ENCODE measurements around the gene TLE7. TPM values are rescaled to one million over a fixed set of nuclear protein-coding genes. Genes with fewer than 3 reads are reported as not detected.

Gene TLE7
- total RNA-seq, 1 donor from 2014 or later = not detected

DNA sequence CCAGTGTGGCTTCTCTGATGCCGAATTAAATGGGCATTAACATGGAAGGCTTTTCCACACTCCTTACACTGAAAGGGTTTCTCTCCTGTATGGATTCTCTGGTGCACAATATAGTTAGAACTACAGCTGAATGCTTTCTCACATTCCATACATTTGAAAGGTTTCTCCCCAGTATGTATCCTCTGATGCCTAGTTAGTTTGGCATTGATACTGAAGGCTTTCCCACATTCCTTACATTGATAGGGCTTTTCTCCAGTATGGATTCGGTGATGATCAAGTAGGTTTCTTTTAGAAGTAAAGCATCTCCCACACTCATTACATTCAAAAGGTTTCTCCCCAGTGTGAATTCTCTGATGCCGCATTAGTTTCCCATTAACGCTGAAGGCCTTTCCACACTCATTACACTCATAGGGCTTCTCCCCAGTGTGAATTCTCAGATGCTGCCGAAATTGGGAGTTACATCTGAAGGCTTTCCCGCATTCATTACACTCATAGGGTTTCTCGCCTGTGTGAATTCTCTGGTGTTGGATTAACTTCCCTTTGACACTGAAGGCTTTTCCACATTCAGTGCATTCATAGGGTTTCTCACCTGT is 6.5 kb upstream of the TLE7 start:
- DNase-seq (ENCODE audit: low spot score) = no peak

DNA sequence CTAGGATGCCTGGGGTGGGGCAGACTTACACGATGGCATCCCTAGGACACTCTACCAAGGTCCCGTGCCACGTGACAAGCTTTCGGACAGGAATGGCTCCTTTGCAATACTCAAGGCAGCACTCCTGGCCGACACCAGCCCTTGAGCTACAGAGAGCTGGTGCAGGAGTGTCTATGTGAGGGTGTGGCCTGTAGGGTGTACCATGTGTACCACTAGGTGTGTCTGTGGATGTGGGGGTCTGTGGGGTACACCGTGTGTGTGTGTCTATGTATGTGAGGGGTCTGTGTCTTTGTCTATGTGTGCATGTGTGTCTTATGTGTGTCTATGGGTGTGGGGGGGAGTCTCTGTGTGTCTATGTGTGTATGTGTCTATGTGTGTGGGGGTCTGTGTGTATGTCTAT is 1.9 kb upstream of the TLE7 start:
- no peak for DNase-seq (ENCODE audit: low spot score)

DNA sequence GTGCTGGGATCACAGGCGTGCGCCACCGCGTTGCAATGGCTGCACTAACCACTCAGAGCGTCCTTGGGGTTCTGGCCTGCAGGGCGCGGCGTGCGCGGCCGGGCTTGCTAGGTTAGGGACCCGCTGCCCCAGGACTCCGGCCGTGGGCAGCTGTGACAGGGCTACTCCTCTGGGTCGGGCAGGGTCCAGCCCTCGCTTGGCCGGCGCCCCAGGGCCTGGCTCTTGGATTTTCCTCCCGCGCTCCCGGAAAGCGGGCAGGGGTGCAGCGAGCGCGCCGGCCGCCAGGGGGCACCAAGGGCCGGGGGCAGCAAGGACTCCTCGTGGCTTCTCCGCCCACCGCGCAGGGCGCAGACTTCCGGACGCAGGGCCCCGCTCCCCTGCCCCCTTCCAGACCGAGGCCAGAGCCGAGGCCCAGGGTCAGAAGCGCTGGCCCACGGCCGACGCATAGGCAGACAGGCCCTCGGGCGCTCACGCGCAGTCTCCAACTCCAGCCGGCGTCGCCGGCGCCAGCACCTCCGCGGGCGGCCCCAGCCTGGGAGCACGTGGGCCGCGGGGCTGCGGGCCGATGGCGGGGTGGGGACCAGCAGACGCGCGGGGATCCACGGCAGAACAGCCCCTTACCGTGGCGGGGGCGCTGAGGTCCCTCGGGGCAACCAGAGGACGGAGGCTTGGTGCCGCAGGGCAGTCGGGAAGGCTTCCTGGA is 355 bp downstream of the TLE7 start:
- DNase-seq (ENCODE audit: low spot score) = no peak

DNA sequence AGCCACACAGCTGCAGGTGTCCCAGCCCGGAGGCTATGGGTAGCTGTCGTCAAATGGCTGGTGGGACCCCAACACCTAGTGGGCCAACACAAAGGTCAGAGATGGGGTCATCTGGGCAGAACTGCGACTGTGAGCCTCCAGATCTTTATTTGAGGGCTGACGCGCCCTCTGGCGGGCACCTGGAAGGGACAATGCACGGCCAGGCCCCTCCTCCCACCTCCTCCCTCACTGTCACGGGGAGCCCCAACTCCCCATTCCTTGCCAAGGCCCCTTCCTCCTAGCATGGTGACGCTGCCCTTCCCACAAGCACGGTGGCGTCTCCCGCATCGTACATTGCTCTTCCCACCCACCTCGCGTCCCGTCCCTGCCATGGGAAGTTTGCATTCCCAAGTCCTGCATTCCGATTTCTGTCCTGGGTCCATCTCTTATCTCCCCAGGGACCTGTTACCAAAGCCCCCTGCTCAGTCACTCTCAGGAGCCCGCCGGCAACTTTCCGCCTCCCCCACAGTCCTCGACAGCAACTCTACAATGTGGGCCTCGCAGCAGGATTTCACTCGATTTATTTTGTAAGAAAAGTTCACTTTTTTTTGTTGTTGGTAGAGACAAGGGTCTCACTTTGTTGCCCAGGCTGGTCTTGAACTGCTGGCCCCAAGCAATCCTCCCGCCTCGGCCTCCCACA is 1.0 kb downstream of the TLE7 start:
- no peak for DNase-seq (ENCODE audit: low spot score)

DNA sequence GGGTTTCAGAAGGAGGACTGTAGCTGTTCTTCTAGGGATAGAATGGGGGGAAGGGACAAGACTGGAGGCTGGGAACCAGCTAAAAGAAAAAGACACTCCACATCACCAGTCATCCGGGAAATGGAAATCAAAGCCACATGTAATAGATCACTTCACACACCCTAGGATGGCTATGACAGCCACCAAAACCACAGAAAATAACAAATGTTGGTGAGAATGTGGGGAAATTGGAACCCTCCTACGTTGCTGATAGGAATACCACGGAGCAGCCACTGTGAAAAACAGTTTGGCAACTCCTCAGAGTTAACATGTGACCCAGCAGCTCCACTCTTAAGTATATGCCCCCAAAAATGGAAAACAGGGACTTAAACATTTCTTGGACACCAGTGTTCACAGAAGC is 2.3 kb downstream of the TLE7 start:
- no peak for DNase-seq (ENCODE audit: low spot score)

DNA sequence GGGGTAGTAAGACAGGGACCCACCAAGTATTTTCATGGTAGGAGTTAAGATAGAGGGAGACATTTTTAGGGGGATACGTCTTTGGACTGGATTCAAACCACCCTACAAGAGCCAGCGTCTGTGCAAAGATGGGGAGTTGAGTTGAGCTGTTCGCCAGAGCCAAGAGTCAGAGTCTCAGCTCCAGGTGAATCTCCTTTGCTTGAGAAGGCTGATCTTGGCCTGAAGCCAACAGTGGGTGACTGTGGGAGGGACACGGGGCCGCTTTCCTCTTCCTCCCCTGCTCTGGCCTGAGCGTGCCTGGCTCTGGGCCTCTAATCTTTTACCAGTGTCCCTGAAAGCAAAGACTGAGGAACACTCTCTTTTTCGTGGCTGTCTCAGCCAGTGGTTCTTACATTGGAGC is 5.4 kb downstream of the TLE7 start:
- no peak for DNase-seq (ENCODE audit: low spot score)

DNA sequence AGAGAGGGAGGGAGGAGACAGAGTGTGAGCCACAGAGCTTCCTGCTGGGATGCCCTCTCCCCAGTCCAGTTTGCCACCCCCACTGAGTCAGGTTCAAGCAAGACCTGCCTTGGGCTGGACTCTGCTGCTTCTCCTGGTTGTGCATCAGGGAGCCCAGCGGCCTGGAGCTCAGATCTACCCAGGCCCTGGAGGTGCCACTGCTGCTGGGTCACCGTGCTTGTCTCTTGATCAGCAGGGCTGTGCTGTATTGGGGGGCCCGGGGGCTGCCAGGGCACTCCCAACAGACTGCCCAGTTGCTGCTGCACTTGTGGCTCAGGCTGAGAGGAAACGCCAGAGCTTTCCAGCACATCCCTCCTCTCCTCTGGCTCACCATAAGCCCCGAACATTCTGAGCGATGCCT is 8.9 kb downstream of the TLE7 start:
- DNase-seq (ENCODE audit: low spot score) = no peak

DNA sequence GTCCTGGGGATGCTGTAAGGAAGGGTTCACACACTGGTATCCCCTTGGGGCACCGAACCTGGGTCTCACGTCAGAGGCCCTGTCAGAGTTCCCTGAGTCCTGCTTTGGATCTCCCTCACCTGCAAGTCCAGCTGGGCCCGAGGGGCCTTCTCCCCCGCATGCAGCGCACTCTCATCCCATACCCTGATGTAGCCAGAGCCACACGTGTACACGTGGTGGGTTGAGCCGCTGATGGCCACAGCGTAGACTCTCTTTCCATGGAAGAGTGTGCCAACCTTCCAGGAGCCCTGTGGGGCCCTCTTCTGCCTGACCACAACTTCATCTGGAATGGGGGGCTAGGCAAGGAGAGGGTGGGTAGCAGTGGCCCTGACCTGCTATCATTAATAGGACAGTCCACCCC is 9.9 kb downstream of the TLE7 start:
- no peak for DNase-seq (ENCODE audit: low spot score)

DNA sequence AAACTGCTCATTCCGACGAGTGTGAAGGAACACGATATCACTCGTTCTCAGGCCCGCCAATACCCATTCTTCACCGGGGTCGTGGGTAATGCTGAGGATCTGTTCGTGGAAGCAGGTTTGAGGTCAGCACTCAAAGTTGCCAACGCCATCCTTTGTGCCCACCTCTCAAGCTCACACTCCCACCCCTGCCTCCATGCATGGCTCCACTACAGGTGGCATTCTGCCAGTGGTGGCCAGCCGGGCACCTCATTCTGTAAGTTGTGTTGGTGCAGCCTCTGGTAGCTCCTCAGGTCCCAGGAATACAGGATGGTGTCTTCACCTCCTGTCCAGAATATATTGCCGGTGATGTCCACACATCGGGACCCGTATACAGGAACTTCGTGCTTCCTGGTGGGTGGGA is 10.7 kb downstream of the TLE7 start:
- DNase-seq (ENCODE audit: low spot score) = no peak

DNA sequence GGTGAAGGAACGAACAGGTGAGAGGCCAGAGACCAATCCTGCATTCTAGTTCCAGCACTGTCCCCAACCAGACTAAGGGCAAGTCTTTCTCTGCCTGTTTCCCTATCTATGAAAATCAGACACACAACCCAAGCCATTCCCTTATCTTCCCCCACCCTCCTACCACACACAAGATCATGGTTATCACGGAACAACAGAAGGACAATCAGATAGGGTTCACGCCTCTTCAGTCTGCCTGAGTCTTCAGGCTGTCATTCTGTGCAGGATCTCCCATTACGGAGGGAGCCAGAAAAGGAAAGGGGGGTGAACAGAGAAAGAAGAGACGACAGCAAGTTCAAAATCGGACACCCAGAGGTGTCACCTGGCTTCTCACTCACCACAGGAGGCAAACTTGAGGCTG is 11.1 kb downstream of the TLE7 start:
- DNase-seq (ENCODE audit: low spot score) = no peak

DNA sequence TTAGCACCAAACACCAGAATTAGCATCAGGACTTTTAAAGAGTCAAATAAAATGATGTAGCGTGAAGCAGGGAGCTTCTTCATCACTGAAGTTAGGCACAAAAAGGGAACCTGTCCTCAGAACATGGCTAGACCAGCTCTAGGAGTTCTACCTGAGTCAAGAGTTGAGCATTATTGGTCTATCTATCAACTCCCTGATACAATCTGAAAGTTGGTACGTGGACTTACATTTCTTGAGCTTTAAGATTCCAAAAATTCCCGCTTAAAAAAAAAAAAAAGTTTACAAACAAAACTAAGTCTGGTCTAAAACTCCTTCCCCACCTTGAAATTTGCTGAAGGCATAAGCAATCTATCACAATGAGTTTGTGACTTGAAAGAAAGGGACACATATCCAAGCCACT is 12.3 kb downstream of the TLE7 start:
- DNase-seq (ENCODE audit: low spot score) = no peak

DNA sequence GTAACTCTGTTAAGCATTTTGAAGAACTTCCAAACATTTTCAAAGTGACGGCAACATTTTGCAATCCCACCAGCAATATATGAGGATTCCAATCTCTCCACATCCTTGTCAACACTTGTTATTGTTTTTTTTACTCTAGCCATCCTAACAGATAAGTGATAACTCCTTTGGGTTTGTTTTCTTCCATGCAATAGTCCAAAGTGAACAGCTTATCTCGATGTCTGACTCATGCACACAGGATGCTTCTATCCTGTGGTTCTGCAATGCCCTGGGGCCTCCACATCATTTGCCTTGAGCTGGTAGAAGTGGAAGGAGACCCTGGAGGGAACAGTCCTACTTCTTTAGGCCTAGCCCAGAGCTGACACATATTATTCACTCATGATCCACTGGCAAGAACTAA is 13.0 kb downstream of the TLE7 start:
- no peak for DNase-seq (ENCODE audit: low spot score)

DNA sequence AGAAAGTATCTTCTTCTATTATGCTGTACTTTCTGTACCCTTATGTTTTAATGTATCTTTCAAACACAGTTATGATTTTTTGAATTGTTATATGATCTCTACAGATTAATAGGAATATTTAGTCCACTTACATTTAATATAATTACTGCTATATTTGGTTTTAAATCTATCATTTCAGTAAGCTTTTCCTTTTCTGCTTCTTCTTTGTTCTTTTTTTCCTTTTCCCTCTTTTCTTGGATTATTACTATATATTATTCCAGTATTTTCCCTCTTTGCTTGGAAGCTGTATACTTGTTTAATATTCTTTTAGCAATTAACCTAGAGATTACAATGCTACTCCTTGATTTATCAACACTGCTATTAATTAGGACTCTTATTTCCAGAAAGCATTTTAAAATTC is 13.5 kb downstream of the TLE7 start:
- DNase-seq (ENCODE audit: low spot score) = no peak

DNA sequence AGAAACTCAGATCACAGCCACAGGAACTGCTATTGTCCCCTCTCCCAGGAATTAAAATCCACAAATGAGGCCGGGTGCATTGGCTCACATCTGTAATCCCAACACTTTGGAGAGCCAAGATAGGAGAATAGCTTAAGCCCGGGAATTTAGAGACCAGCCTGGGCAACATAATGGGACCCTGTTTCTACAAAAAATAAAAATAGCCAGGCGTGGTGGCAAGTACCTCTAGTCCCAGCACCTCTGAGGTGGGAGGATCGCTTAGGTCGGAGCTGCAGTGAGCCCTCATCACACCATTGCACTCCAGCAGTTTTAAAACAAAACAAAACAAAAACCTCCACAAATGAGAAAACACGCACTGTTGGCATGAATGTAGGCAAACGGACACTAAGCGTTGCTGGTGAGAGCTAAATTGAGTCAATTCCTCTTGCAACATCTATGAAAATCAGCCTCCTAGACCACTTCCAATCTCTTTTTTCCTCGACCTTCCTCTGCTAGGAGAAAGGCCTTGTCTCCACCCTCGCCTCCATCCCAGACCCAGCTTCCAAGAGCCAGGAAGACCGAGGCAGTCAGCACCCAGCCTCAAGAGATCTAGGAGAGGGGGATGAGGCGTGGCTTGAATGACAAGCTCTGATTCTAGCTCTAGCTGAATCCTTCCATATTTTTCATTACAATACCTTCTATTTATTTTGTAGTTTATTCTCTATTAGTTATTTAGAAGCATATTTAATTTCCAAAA is 14.8 kb downstream of the TLE7 start:
- DNase-seq (ENCODE audit: low spot score) = no peak

DNA sequence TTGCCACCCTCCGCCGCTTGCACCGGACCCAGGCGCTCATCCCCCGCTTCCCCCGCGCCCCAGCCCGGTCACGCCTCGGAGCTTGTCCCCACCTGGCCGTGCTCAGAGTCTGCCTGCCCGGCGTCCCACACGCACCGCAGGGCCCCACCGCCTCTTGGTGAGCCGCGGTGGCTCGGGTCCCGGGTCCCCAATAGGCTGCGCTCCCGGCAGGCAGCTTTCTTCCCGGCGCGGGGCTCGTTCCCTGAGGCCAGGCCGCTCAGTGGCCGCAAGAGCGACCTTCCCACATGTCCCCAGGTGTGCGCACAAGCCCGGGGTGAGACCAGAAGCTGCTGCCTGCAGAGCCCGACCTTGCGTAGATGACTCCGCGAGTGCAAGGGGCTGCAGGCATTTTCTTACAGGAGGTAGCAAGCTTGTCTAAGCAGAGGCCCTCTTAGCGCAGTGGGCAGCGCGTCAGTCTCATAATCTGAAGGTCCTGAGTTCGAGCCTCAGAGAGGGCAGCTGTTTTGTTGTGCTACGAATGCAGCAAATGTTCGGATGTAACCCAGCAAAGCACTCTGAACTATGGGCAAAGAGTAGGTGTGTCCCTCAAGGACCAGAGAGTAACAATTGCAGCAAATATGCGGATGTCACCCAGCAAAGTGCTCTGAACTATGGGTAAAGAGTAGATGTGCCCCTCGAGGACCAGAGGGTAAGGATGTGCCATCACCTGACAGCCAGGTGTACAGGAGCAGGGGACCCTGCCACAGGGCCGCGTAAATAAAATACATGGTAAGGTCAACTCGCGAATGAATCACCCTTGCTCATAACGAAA is 15.6 kb downstream of the TLE7 start:
- DNase-seq (ENCODE audit: low spot score) = peak; percentile 2

DNA sequence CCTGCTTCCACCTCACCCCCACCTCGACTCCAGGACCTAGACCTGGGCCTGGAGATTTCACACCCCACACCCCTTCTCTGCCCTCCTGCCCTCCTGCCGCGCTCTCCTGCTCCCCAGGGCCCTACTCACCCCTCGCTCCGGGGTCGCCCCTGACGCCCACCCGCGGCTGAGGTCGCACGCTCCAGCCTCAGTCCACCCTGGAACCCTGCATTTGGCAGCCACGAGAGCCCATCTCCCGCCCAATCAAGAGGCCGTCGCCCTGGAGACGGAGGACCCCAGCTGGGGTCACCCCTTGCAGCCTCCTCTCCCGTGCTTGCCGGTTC is 16.1 kb downstream of the TLE7 start:
- no peak for DNase-seq (ENCODE audit: low spot score)

DNA sequence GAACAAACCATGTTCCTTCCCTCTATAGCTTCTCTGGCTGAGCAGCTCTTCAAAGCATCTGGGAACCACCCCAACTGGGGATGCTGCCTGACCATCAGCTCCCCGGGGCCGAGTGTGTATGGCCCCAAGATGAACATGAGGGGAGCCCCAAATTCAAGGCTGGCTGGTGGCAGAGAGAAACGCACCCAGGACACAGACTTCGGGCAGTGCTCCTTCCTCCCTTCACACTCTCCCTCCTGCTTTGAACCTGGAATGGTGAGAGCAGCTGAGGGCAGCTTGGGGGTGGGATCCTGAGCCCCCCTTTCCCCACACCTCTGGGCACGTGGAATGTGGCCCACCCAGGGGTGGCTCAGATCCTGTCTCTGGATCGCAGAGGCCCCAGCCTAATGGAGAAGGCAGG is 17.2 kb downstream of the TLE7 start:
- DNase-seq (ENCODE audit: low spot score) = no peak

DNA sequence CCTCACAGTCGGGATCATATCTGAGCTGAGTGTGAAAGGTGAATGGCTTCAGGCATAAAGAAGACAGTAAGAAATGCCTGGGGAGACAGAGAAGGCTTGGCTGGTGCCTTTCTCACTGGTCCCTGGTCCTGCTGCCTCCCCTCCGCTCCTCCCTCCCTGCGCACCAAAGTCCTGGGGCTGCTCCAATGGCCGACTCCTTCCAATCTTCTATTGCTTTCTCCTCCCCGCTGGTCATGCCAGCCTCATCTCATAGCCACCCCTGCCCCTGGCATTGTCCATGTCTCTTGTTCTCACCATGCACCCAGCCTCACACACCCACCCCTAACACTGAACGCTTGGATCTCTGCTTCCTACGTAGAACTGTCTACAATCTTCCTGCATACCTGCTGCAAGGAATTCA is 18.0 kb downstream of the TLE7 start:
- DNase-seq (ENCODE audit: low spot score) = no peak

DNA sequence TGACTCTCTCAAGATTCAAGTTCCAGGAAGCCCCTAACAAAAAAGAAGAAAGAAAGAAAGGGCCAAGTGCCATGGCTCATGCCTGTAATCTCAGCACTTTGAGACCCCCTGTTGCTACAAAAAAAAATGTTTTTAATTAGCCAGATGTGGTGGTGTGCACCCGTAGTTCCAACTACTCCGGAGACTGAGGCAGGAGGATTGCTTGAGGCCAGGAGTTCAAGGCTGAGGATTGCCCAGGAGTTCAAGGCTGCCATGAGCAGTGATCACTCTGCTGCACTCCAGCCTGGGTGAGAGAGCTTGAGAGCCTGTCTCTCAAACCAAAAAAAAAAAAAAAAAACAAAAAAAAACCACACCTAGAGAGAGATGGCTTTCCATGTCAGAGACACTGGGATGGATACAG is 18.8 kb downstream of the TLE7 start:
- DNase-seq (ENCODE audit: low spot score) = no peak

DNA sequence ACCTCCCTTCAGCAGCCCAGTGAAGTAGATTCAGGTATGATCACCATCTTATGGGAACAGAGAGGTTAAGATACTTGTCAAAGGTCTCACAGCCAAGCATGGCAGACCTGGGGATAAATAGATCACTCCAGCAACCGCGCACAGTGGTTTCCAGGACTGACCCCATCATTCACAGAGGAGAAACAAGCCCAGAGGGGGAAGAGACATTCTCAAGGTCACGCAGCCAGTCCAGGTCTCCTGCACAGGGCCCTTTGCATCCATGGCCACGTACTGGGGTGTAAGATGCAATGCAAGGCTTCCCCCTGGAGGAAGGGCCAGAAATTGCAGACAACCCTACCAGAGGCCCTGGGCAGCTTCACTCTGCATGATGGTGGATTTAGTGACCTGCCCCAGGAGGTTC is 19.9 kb downstream of the TLE7 start:
- DNase-seq (ENCODE audit: low spot score) = no peak

DNA sequence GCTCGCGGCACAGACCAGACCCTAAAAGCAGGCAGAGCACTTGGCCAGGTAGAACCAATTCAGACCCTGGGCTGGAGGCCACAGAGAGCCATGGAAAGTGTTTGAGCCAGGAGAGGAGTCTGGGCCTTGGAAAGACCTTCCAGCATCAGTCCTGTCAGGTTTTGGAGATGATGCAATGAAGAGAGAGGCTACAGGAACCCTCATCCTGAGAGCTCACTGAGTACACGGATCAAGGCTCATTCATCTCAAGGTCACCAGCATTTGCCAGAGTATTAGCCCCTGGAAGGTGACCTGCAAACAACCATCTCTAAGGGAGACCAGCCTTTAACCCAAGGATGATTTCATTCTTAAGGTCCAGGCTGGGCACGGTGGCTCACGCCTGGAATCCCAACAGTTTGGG is 27.8 kb downstream of the TLE7 start:
- DNase-seq (ENCODE audit: low spot score) = no peak

DNA sequence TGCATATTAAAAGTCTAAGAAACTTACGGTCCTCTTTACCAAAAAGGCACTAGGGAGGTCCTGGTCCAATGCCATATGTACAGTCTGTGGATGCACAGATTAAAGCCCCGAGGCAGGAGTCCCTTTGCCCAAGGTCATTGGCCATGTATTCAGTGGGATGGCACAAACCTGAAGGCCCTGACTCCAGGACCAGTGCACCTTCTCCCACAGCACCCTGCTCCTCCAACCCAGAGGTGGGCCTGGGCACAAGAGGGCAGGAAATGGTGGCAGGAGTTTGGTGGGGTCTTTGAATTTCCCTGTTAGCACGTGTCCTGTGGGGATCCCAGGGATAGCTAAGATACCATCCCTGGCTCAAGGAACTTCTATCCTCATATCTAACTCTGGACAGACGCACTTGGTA is 28.5 kb downstream of the TLE7 start:
- no peak for DNase-seq (ENCODE audit: low spot score)

All from umbilical cord (tissue), 2 donors.